K562 (cell line): ENCODE results near the gene SPON2. TPM values are rescaled to one million over a fixed set of nuclear protein-coding genes. Genes with fewer than 3 reads are reported as not detected.

ENCODE experiments used
- ATAC-seq: fragments of 200-7000 bp; cut with Tn5 transposase; 3 replicates; pipeline ENCODE4 v1.9.1; 2020; ENCODE audit warnings: moderate library complexity
- BruUV-seq: library from RNA; stranded (reverse); fragments of 400-500 nt; replicated peaks from 2 replicates; lab custom pipeline; 2021; lab: Mats Ljungman, UMichigan
- CTCF ChIA-PET: fragments of 300-600 bp; formaldehyde crosslinking; extraction: SDS; loops from one replicate; lab custom pipeline; 2021; ENCODE audit warnings: low intra/inter-chr PET ratio; lab: Yijun Ruan, JAX
- POLR2A ChIA-PET: fragments of 300-600, 350-650 bp; sonication (Branson Sonifier 250); formaldehyde crosslinking; extraction: SDS; loops from one replicate; lab custom pipeline; 2021; ENCODE audit warnings: antibody characterized with exemption, inconsistent platforms; lab: Yijun Ruan, JAX
- DNase-seq, 4 experiments: peaks; one replicate each; pipeline versions ENCODE4 v3.0.0 to v3.0.0-alpha.2; 2011 to 2018; ENCODE audit warnings: low spot score in 3 of 4, mixed read lengths in 3 of 4; ENCODE audit errors: extremely low read depth in 1 of 4
- FAIRE-seq: peaks from 2 replicates; lab custom pipeline; 2011; peaks lifted over from hg19 to GRCh38; lab: Jason Lieb, UNC
- H2AFZ ChIP-seq: 2 replicates; pipeline ENCODE4 v1.6.0; 2011; ENCODE audit warnings: low read depth, low read length, control low read depth, inconsistent platforms
- H3K27ac ChIP-seq: fragments of 200-600 bp; 3 replicates; pipeline ENCODE4 v1.8.0; 2011; ENCODE audit warnings: low read depth, mild to moderate bottlenecking, control low read depth, inconsistent platforms, low read length, moderate library complexity, mixed read lengths; ENCODE audit errors: extremely low read depth
- H3K27me3 ChIP-seq, 2 experiments: fragments of 300-600 bp in 1 of 2; 2 replicates in 1 of 2; 3 replicates in 1 of 2; pipeline versions ENCODE4 v1.6.0 to v1.8.0; 2011; ENCODE audit warnings: inconsistent platforms in 2 of 2, low read length in 2 of 2, mild to moderate bottlenecking in 1 of 2, mixed read lengths in 1 of 2, moderate library complexity in 1 of 2; ENCODE audit not compliant: control insufficient read depth in 2 of 2, insufficient read depth in 2 of 2
- H3K36me3 ChIP-seq: fragments of 300-600 bp; 3 replicates; pipeline ENCODE4 v1.8.0; 2011; ENCODE audit warnings: mild to moderate bottlenecking, low read length, inconsistent platforms; ENCODE audit not compliant: control insufficient read depth, insufficient read depth
- H3K4me1 ChIP-seq, 2 experiments: fragments of 200-600 bp in 1 of 2; replicated peaks in 1 of 2; 2 replicates in 1 of 2; 3 replicates in 1 of 2; pipeline versions ENCODE4 v1.5.1 to v1.8.0; 2011; ENCODE audit warnings: inconsistent platforms in 2 of 2, low read length in 2 of 2, mild to moderate bottlenecking in 1 of 2, mixed read lengths in 1 of 2, moderate library complexity in 1 of 2; ENCODE audit not compliant: control insufficient read depth in 2 of 2, insufficient read depth in 2 of 2
- H3K4me2 ChIP-seq: 2 replicates; pipeline ENCODE4 v1.6.1; 2011; ENCODE audit warnings: low read length, control low read depth, inconsistent platforms, mixed read lengths; ENCODE audit not compliant: insufficient read depth
- H3K4me3 ChIP-seq: fragments of 200-600 bp; sonication (generic), shearing (Covaris generic); 2 replicates; pipeline ENCODE4 v1.5.1; 2016; ENCODE audit warnings: control low read depth, inconsistent platforms
- H3K79me2 ChIP-seq: fragments of 200-600 bp; 3 replicates; pipeline ENCODE4 v1.8.0; 2011; ENCODE audit warnings: low read length, inconsistent platforms; ENCODE audit not compliant: control insufficient read depth, insufficient read depth
- H3K9ac ChIP-seq, 2 experiments: 2 replicates each; pipeline versions ENCODE4 v1.6.0 to v1.6.1; 2011; ENCODE audit warnings: low read depth in 2 of 2, low read length in 2 of 2, control low read depth in 1 of 2, inconsistent platforms in 1 of 2, mild to moderate bottlenecking in 1 of 2, mixed read lengths in 1 of 2; ENCODE audit not compliant: insufficient read depth in 1 of 2
- H3K9me1 ChIP-seq: one replicate; pipeline ENCODE4 v1.6.0; 2011; ENCODE audit warnings: inconsistent platforms, mild to moderate bottlenecking, low read length, moderate library complexity; ENCODE audit not compliant: control insufficient read depth, insufficient read depth
- H3K9me3 ChIP-seq: replicated peaks from 2 replicates; pipeline ENCODE4 v1.5.1; 2011; ENCODE audit warnings: low read depth, low read length, inconsistent platforms; ENCODE audit not compliant: control insufficient read depth, insufficient read depth
- H4K20me1 ChIP-seq: replicated peaks from 2 replicates; pipeline ENCODE4 v1.6.1; 2011; ENCODE audit warnings: low read length, inconsistent platforms, mixed read lengths; ENCODE audit not compliant: control insufficient read depth, insufficient read depth
- BCOR ChIP-seq: fragments of 450-650 bp; IDR thresholded peaks from 2 replicates; pipeline ENCODE4 v1.6.1; 2016
- DMBX1 ChIP-seq: fragments of 250-450 bp; sonication (Bioruptor Pico); IDR thresholded peaks from 2 replicates; pipeline ENCODE4 v1.8.0; 2022; ENCODE audit warnings: inconsistent platforms, mild to moderate bottlenecking, moderate library complexity, borderline replicate concordance
- MAFG ChIP-seq: fragments of 450-650 bp; conservative IDR thresholded peaks from 2 replicates; pipeline ENCODE4 v1.6.1; 2016; ENCODE audit warnings: missing genetic modification characterization, missing compliant biosample characterization
- STAT5A ChIP-seq: IDR thresholded peaks from 2 replicates; pipeline ENCODE4 v1.6.1; 2012; ENCODE audit warnings: low read length, inconsistent platforms, borderline replicate concordance
- ZFP36 ChIP-seq: fragments of 150-350 bp; IDR thresholded peaks from 2 replicates; pipeline ENCODE4 v1.6.1; 2018; ENCODE audit warnings: low read length, low read depth; ENCODE audit not compliant: partially characterized antibody
- WGBS: fragments of 100-300 bp; shearing (Covaris generic); methylation state at CpG from one replicate; pipeline ENCODE4 v1.1.6; 2016; ENCODE audit warnings: low coverage, mixed read lengths; ENCODE audit not compliant: insufficient coverage; ENCODE audit errors: missing lambda C conversion rate; 5-methylcytosine and 5-hydroxymethylcytosine counted together
- in situ Hi-C: fragments of 300-500 bp; cut with MboI; formaldehyde crosslinking; loops from 4 replicates; pipeline ENCODE4 v1.15.0; 2018; ENCODE audit warnings: inconsistent platforms, mixed read lengths
- intact Hi-C: fragments of 100-400 bp; cut with micrococcal nuclease; formaldehyde crosslinking; loops from 2 replicates; pipeline ENCODE4 v1.14.2; 2022
- polyA plus RNA-seq, 8 experiments: library from polyadenylated mRNA; depleted of rRNA in 4 of 8; stranded (reverse) in 5 of 8; unstranded in 3 of 8; fragments of >200 nt; fragmentation: Nextera tagmentation in 2 of 8; fragmentation: Illumina TruSeq in 1 of 8; extraction: Ambion mirVana in 2 of 8; extraction: Trizol in 1 of 8; gene quantifications; 2 replicates each; pipeline versions ENCODE4 v1.2.1 to v1.2.3, GENCODE V29; 2011 to 2014; ENCODE audit warnings: inconsistent platforms in 1 of 8, missing spikeins in 1 of 8
- total RNA-seq, 7 experiments: library from RNA; depleted of rRNA in 6 of 7; stranded (reverse); fragments of >200 nt in 6 of 7; fragmentation: Illumina TruSeq in 2 of 7; extraction: Trizol in 2 of 7; gene quantifications; 2 replicates each; pipeline versions ENCODE4 v1.2.1 to v1.2.3, GENCODE V29; 2011 to 2021; ENCODE audit warnings: low replicate concordance in 1 of 7
- TF ChIP-seq, protein P1 (sequence below), 2 experiments: fragments of 450-650 bp in 1 of 2; sonication (generic) in 1 of 2; formaldehyde crosslinking; conservative IDR thresholded peaks; 2 replicates each; pipeline versions ENCODE4 v1.4.0 to v1.8.1; 2020 to 2022; ENCODE audit warnings: mild to moderate bottlenecking in 1 of 2, missing genetic modification reagents in 1 of 2

Gene SPON2
- total and polyA plus RNA-seq, 9 of the 15 experiments (the other 6 are each of a cell fraction or from before 2014, with no cell fraction given), result 0.21 to 2.2 (median 0.83) TPM

DNA sequence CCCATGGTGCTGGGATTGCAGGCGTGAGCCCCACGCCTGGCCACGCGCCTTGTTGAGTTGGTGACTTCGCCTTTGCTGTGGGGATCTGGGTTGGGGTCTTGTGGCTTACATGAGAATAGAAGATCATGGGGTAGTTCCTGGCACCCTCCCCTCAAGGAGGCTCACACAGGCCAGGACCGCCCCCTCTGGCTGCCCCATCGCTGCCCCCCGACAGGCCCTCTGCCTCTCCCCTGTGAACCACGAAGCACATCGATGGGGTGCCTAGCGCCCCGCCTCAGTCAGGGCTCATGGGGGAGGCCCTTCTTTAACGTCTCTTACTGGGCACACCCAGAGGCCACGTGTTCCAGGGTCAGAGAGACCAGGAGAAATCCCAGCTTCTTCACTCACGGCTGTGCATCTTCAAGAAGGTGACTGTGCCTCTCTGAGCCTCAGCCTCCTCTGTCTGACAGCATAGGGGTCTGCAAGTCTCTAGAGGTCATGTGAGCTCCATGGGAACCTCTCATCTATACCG lies 23.6 kb upstream of the SPON2 start:
- in situ Hi-C loops, result no loop called here
- WGBS, result 23% methylated on average over 16 of the region's 16 CpGs
- intact Hi-C loops, result no loop called here
- Histone ChIP-seq H3K9me1 (no peaks in the 10 kb centered on the region), H4K20me1 (no peaks in the 10 kb centered on the region), H3K36me3 (no peaks in the 10 kb centered on the region), H3K27me3 (peaks cover 2 to 16% of the 10 kb centered on the region in 2 experiments; a peak in 2 of 5 replicates), H3K27ac (no peak overlapping the region), H2AFZ (no peak overlapping the region), H3K4me2 (no peak overlapping the region), H3K4me1 (peaks cover 10 to 52% of the 10 kb centered on the region in 2 experiments), H3K9ac (peak overlapping the region in 1 of 2 experiments; percentile 68; a peak in 1 of 4 replicates), H3K9me3 (no peaks in the 10 kb centered on the region), H3K4me3 (no peak overlapping the region), H3K79me2 (no peaks in the 10 kb centered on the region; the same call in 2 of the 3 replicates)
- CTCF ChIA-PET, result no interaction called here
- DNase-seq (no peak), FAIRE-seq (no peak), ATAC-seq (no peak)
- TF ChIP-seq ZFP36, result peak; percentile 42
- TF ChIP-seq MAFG, result no peak
- peak; percentile 63 for TF ChIP-seq BCOR
- no peak for TF ChIP-seq DMBX1 (CRISPR knock-in tag)
- TF ChIP-seq, protein P1, sequence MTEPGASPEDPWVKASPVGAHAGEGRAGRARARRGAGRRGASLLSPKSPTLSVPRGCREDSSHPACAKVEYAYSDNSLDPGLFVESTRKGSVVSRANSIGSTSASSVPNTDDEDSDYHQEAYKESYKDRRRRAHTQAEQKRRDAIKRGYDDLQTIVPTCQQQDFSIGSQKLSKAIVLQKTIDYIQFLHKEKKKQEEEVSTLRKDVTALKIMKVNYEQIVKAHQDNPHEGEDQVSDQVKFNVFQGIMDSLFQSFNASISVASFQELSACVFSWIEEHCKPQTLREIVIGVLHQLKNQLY (CRISPR knock-in tag; conservative IDR thresholded peaks at IDR 0.05), result no peak
- no peak for TF ChIP-seq STAT5A
- POLR2A ChIA-PET, result interaction anchor here (0.6 kb wide), 1 partner anchor 1195 kb away, joined by 3 read pairs; no protein-coding TSS in a partner anchor
- no TSS peak for BruUV-seq
